HG03342 (cell line): Measurements from ENCODE around the gene RRAS.

Experiments used
- ATAC-seq: cut with Tn5 transposase; IDR thresholded peaks from one replicate; pipeline ENCODE4 v1.9.1; 2021; ENCODE audit warnings: mild to moderate bottlenecking, moderate library complexity; ENCODE audit not compliant: unreplicated experiment

Gene RRAS

GRCh38 chr19:49596954-49597702 is 42.8 kb downstream of the RRAS start:
- no peak for ATAC-seq

- no peak for ATAC-seq
These were observed 43.5 kb downstream of the RRAS start for GRCh38 chr19:49596407-49596806.

- no peak for ATAC-seq
These were observed 44.0 kb downstream of the RRAS start for GRCh38 chr19:49595819-49596404.

- ATAC-seq = no peak
These were observed 44.7 kb downstream of the RRAS start for GRCh38 chr19:49594993-49595818.

- ATAC-seq = no peak
These were observed 45.6 kb downstream of the RRAS start for GRCh38 chr19:49594157-49594992.

GRCh38 chr19:49593233-49594113 is 46.5 kb downstream of the RRAS start:
- peak; percentile 39 for ATAC-seq

- ATAC-seq = no peak
These were observed 47.3 kb downstream of the RRAS start for GRCh38 chr19:49592486-49593232.

GRCh38 chr19:49591731-49592485 is 48.0 kb downstream of the RRAS start:
- ATAC-seq = no peak

GRCh38 chr19:49590971-49591730 is 48.8 kb downstream of the RRAS start, which contains the start of gene PRR12:
TSS of gene PRR12 (plus strand) at chr19:49591182. CDS start at chr19:49591655, 473 bp downstream.
- no peak for ATAC-seq

GRCh38 chr19:49590071-49590970 is 49.6 kb downstream of the RRAS start:
- peak; percentile 54 for ATAC-seq

GRCh38 chr19:49589502-49589905 is 50.4 kb downstream of the RRAS start:
- no peak for ATAC-seq

- no peak for ATAC-seq
These were observed 51.4 kb downstream of the RRAS start for GRCh38 chr19:49588365-49589122.

GRCh38 chr19:49587227-49587626 is 52.7 kb downstream of the RRAS start:
- ATAC-seq = no peak
